ENCODE measurements around the gene B4GALNT3.

B4GALNT3 gene

DNA sequence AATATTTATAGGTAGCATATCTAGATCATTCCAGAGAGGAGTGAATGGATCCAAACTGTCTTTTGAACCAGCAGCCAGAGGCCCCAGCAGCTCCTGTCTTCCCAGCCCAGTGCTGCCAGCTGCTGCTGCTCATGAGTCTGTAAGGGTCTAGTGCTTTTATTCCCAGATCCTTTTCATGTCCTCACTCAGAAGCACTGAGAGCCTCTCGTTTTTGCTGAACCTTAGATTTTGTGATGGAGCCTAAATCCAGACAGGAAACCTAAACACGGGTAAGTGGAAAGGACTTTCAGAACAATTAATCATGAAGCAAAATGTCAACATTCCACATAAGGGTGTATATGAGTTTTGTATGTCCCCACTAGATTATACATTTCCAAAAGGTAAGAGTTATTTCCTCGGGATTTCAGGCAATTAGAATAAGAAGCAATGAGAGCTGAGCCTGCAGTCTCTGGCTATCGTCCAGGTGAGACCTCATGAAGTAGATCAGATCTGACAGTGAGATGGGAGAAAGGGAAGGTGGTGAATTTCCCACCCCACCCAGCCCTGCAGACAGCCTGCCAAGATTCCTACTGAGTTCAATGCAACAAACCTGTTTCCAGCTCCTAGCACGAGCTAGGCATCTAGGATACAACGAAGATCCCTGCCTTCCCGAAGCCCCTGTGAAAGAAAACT lies 119.1 kb downstream of the B4GALNT3 start:
- no peak for DNase-seq

DNA sequence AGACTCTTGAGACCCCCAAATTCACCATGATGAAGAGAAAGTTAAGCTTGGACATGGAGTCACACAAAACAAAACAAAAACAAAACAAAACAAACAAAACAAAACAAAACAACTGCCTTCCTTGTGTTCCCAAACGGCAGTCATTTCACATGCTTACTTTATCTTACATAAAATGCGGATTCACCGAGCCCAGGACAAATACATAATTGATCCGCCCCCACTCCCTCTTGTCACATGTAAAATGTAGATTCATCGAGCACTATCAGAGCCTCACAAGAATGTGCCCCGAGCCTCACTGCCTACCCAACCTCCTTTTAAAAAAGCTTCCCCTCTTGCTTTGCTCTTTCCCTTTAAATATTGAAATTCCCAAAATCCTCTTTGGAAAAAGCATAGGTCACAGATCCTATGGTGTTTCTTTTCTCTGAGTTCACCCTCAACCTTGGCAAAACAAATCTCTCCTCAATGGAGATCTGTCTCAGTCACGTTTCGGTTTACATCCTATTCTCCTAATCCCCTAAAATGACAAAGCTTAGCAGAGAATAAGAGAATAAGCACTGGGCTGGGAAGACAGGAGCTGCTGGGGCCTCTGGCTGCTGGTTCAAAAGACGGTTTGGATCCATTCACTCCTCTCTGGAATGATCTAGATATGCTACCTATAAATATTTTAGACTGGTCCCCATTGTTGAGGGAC lies 119.8 kb downstream of the B4GALNT3 start:
- no peak for DNase-seq

DNA sequence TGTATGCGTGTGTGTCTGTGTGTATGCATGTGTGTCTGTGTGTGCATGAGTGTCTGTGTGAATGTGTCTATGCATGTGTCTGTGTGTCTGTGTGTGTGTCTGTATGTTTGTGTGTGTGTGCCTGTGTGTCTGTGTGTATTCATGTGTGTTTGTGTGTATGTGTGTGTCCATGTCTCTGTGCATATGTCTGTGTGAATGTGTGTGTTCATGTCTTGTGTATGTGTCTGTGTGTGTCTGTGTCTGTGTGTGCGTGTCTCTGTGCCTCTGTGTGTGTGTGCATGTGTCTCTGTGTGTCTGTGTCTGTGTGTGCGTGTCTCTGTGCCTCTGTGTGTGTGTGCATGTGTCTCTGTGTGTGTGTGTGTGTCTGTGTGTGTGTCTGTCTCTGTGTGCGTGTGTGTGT lies 121.1 kb downstream of the B4GALNT3 start:
- no peak for DNase-seq

DNA sequence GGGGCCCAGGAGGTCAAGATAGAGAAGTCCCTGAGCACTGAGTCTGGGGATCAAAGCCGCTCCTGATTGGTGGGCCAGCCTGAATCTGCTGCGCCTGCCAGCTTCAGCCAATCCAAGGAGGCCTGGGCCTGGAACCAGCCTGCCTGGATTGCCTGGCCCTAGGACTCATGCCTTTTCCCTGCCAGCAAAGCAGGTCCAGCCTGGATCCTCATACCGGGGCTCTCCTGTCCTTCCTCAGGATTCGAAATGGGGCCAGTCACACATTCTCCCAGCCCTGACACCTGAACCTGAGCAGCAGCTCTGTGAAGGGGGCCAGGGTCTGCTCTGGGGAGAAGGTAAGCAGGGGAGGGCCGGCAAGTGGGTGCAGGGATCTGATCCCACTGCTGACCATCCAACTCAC lies 121.6 kb downstream of the B4GALNT3 start:
- DNase-seq: no peak

DNA sequence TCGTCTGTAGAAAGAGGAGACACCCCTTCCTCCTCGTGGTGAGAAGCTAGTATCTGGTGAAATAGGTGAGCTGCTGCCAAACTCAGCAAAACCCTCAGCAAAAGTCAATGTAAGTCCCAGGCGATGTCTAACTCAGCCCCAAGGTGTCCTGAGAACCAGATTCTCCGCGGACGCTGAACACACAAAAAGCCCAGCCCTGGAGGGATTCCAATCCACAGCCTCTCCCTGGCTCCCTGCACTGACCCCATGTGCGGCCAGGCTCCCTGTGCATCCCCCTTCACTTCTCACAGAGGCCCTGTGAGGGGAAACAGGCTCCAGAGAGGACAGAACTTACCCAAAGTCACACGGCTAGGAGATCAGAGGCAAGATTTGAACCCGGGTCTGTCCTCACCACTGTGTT lies 122.0 kb downstream of the B4GALNT3 start:
- no peak for DNase-seq

DNA sequence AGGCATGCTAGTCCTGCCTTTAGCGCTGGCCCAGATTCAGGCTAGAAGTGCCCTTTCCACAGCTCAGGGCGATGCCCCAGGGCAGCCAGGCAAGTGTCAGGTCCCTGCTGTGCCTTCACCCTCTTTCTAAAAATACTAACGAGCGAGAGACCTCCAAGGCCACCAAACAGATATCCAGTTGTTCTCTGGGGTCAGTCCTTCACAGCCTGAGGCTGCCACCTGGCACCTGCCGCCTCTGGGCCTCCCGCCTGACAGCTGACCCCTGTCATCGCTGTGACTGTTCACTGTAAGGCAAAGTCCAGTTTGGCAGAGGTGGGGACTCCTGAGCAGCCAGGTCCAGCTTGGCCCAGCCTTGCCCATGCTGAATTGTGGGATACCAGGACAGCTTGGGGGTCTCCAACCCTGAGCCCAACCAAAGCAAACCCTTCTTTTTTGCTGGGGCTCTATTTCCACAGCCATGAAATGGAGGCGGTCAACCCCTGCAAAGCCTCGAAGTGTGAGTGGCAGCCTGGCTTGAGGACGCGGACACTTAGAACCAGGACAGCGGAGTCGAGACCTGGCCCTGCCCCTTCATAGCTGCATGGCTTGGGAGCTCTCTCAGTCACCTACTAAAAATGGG lies 123.6 kb downstream of the B4GALNT3 start:
- DNase-seq: no peak

DNA sequence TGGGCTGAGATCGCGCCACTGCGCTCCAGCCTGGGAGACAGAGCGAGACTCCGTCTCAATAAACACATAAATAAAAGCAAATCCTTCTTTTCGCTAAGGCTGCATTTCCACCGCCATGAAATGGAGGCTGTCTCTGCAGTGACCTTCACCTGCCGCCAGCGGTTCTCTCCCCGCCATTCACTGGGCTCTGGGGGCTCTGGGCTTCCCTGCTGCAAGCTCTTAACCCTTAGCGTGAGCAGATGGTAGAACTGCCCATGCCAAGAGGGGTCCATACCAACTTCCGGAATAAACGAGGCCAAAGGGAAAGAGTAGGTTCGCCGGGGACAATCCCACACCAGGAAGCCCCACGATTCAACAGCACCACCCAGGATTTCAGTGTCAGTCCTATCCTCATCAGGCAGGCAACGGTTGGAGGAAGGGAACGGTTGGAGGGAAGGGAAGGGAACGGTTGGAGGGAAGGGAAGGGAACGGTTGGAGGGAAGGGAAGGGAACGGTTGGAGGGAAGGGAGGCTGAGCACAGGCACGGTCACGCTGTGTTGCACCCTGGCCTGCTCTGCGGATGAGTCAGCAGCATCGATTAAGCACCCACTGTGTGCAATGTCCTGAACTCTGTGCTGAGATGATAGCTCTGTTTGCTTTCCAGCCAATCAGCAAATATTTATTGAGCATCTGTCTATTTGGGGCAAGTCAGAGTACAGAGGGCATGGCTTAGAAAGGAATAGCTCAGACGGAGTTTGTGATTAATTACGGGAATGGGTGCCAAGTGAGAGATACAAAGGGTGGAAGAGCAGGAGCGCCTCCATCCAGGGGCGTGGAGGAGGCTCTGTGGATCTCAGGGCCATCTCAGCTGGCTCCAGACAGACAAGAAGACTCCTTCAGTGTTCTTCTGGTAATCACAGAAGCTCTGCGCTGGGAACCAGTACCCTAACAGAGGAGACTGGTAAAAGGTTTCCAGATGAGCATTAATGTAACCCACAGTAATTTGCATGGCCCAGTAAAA lies 125.6 kb downstream of the B4GALNT3 start:
- no peak for DNase-seq

DNA sequence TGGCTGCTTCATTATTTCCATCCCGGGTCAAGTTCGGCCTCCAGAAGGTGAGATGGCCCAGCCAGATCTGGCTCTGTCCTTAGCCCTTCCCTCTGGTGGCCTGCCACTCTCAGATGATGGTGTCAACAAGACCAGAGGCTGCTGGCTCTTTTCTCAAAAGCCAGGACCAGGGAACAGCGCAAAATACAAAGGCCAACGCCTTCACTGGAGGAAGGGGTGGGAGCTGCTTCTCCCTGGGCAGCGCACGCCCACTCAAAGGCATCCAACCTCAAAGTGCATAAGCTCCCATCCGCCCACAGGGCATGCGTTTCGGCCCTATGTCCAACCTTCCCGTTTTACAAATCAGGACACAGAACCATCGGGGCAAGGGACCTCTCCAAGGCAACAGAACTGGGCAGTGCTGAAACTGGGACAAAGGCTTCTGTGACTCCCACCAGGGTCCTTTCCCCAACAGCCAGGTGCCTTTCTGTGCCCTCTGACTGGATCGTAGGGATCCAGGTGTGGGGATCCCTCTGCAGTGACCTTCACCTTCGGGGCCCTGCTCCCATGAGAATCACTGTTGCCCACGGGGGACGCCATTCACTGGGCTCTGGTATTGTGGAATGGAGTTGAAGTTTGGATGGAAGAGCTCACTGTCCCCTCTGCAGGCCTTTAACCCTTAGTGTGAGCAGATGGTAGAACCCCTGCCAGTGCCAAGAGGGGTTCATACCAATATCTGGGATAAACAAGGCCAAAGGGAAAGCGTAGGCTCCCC lies 126.8 kb downstream of the B4GALNT3 start:
- DNase-seq: no peak

DNA sequence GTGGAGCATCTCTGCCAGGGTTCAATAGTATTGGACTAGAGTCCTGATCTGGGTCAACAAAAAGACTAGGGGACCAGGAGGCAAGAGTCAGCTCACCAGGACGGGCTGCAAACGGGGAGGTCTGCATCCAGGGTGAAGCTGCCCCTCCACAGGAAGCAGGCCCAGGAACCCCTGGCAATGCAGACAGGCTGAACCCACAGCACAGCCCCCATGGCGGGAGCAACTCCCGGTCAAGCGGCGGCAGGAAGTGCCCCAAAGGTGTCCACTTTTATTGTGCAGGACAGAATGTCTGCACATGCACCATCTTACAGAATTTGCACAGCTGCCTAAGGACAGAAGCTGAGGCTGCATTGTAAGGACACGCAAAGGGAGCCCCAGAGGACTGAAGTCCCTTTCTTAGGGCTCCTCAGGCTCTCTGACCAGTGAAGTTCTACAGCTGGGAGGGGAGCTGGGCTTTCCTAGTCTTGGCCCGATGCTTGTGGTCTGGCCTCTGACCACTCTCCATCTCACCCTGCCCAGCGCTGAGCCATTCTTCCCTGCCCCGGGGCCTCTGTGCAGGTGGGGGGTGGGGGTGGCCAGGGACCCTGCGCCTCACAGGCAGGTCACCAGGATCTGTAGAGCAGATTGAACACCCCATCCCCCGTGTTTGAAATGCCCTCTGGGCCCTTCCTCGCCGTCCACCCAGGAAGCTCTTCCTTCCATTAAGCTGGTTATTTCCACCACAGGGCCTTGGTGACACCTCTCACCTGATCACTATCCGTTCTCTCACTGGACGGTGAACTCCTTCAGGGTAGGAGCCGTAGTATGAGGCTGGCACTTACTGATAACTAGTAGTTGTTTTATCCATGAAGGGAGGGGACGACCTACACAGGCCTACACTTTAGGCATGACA lies 127.6 kb downstream of the B4GALNT3 start:
- no peak for DNase-seq

DNA sequence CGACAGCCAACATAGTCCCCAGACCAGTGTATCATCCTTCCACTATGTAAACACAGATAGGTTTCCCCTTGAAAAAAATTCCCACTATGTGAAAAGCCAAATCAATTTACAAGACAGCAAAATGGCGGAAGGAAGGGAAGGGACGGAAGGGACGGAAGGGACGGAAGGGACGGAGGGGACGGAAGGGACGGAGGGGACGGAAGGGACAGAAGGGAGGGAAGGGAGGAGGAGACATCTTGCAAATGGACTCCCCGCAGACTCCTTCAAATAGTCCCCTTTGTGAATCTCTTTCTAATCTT lies 128.2 kb downstream of the B4GALNT3 start:
- DNase-seq: no peak

DNA sequence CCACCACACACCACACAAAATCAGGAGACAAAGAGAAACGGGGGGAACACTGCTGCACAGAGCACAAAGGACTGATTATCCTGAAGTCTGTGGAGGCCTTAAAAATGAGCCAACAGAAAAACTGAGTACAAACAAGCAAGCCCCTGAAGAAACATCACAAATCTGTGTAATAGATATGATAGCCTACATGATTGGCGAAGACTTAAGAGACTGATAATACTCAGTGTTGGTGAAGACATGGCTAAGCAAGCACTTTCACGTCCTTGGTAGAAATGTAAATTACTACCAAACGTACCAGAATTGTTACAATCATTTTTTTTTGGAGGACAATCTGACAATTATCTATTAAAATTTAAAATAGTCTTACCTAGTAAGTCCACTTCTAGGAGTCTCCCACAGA lies 128.9 kb downstream of the B4GALNT3 start:
- DNase-seq: no peak

DNA sequence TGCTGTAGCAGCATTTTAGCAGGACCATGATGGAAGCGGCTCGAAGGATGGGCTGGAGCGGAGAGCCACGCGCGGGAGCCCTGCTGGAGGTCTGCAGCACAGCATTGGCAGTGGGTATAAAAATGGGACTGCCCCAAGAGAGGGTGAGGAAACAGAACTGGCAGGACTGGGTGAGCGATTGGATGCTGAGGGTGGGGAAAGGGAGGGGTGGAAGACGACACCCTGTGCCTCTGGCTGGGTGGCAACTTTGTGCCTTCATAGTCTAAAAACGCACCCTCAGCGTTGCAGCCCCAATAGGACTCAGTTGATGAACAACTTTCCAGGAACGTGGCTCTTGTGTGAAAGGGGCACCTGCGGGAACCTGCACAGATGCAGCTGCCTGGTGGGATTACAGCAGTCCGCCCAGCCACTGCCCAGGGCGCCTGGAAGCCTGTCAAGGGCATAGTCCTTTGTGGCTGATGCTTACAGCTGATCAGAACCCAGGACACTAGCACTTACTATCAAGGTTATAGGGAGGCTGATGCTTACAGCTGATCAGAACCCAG lies 130.5 kb downstream of the B4GALNT3 start:
- no peak for DNase-seq

DNA sequence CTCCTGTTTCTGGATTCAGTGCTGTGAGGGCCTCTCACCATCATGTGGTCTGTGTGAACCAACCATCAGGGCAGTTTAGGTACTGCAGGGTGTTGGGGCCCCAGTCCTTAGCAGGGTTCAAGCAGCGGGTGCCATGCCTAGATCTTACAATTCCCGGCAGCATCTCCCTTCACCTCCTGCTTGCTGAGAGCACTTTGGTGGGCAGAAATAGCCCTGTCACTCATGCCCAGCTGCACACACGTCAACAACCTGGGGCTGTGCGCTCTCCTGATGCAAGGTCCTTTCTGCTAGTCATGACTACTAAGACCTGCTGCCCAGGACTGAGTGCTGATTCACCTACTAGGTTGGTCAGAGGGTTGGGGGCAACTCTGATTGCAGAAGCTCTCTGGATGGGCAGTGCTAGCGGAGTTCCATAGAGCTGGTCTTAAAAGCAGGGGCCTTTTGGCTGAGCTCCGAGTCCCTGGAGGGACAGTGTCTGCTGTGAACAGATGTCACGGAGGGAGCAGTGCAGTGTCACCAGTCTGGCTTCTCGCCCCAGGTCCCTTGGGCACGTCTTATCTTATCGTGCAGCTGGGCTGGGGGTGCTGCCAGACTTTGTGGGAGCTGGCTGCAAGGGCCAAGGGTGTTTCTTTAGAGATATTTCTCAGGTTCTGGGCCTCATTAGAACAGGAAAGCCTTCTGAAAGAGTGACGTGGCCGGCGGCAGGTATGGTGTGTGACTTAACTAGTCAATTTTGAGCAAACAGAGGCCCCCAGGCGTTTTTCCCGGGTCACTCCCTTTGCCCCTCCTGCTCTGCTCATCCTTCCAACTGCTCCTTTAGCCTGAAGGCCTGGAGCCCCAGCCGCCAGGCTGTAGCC lies 131.7 kb downstream of the B4GALNT3 start:
- no peak for DNase-seq

DNA sequence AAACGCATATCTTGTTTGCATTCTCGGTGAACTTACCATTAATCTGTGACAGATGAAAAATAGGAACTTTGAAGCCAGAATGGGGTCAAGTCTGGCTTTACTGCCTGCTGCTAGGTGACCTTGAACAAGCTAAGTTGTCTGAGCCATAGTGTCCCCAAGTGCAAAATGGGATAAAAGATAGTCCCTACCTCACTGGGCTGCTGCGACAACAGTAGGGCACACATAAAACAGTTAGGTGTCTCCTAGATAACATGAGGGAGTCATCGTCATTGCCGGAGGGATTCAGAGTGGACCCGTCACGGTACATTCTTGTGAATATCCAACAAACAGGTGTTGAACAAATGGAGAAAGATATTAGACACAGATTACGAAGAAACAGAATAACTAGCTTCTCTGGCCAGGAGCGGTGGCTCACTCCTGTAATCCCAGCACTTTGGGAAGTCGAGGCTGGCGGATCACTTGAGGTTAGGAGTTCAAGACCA lies 132.3 kb downstream of the B4GALNT3 start:
- no peak for DNase-seq

DNA sequence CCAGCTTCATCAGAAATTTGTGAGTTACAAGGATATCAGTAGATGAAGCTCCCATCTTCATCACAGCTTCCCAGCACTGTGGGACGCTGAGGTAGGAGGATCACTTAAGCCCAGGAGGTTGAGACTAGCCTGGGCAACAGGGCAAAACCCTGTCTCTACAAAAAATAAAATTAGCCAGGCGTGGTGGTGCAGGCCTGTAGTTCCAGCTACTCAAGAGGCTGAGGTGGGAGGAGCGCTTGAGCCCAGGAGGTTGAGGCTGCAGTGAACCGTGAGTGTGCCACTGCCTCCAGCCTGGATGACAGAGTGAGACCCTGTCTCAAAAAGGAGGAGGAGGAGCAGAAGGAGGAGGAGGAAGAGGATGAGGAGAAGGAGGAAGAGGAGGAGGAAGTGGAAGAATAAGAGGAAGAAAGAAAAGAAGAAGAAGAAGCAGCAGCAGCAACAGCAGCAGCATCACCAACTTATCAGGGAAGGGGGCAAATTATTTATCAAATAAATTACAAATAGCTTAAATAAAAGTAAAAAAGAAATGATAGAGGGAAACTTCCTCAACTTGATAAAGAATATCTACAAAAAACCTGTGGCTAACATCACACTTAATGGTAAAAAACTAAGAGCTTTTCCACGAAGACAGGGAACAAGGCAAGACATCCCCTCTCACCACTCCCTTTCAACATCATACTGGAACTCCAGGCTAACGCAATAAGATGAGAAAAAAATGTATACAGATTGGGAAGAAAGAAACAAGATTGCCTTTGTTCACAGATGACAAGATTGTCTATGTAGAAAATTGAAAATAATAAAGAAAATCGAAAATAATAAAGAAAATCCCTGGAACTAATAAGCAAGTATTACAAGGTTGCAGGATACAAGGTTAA lies 133.9 kb downstream of the B4GALNT3 start:
- DNase-seq: no peak

DNA sequence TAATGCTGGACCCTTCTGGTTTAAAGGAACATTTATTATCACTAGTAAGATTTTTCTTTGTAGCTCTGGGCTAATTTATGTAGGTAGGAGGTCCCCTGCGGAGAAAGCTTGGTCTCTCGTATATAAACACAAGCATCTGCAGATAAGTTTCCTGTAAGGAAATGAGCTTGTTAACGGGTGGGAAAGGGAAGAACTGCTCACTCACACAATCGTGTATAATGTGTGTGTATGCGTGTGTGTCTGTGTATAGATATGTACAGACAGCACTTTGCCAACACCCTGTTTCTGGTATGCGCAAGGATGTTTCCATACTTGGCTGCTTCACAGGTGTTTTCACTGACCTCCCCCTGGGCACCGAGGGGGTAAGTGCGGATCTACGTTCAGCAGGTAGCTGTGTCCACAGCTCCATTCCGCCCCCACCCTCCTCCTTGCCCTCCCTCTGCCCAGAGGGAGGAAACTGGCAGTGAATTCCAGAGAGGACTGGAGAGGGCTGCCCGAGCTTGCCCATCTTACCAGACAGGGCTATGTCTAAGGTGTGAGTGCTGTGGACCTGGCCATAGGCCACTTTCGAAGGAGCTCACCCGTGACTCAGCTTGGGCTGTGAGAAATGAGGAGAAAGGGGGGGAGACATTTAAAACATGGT lies 138.3 kb downstream of the B4GALNT3 start:
- no peak for DNase-seq

DNA sequence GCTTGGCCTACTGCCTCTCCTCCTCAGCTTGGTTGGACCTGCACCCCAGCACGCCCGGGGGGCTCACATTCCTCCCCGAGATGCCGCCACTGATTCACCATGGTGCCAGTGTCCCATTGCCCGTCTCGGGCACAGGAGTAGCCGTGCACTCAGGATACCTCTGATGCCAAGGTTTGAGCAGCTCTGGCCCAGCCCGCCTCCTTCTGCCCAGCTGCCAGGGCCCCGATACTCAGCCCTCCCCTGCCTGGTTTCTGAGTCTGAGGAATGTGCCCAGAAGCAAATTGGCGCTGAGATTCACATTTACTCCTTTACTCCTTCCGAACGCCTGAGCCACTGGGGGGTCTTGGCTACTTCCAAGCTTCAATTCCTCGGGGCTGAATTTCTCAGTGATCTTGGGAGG lies 140.0 kb downstream of the B4GALNT3 start:
- no peak for DNase-seq

DNA sequence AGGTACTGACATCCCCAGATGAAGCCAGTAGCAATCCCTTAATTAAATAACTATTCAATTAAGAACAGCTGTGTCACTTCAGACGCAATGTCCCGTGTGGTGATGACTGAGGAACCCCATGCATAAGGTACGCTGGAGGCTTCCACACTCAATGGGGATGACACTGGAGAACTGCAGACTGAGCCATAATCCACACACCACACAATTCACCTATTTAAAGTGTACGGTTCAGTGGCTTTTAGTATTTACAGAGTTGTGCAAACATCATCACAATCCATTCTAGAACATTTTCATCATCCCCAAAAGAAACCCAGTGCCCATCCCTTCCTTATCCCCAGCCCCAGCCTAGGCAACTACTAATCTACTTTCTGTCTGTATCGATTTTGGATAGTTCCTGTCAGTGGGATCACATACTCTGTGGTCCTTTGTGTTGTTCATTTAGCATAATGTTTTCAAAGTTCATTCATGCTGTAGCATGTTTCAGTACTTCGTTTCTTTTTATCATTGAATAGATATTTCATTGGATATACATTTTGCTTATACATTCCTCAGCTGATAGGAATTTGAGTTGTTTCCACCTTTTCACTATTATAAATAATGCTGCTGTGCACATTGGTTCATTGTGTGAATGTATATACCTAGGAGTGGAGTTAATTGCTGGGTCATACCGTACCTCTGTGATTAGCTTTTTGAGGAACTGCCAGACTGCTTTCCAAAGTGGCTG lies 142.4 kb downstream of the B4GALNT3 start:
- DNase-seq: no peak
